OCI-LY1 (cell line): ENCODE data around the gene CLOCK.
A peak's percentile ranks its signal among the peaks of the same experiment; 100 is the strongest.

Source experiments
- H2AFZ ChIP-seq: fragments of 200-600 bp; sonication (generic), shearing (Covaris generic); 2 replicates; pipeline ENCODE4 v1.6.0; 2014; ENCODE audit warnings: antibody characterized with exemption, mild to moderate bottlenecking, low read length
- H3F3A ChIP-seq: fragments of 200-600 bp; sonication (generic), shearing (Covaris generic); 2 replicates; pipeline ENCODE4 v1.6.0; 2014; ENCODE audit warnings: mild to moderate bottlenecking, antibody characterized with exemption, low read length, moderate library complexity; ENCODE audit not compliant: insufficient read depth
- H3K27ac ChIP-seq: fragments of 200-600 bp; sonication (generic); 2 replicates; pipeline ENCODE4 v1.5.1; 2014; ENCODE audit warnings: low read length, mixed run types, mild to moderate bottlenecking, low read depth; ENCODE audit not compliant: poor library complexity, severe bottlenecking
- H3K27me3 ChIP-seq: fragments of 200-600 bp; sonication (generic); 2 replicates; pipeline ENCODE4 v1.6.0; 2014; ENCODE audit warnings: antibody characterized with exemption, mild to moderate bottlenecking, low read length, moderate library complexity; ENCODE audit not compliant: insufficient read depth
- H3K36me3 ChIP-seq: fragments of 200-600 bp; sonication (generic); 2 replicates; pipeline ENCODE4 v1.6.1; 2014; ENCODE audit warnings: mild to moderate bottlenecking, antibody characterized with exemption, low read length, moderate library complexity, mixed read lengths; ENCODE audit not compliant: insufficient read depth
- H3K4me1 ChIP-seq: fragments of 200-600 bp; sonication (generic); 2 replicates; pipeline ENCODE4 v1.5.1; 2014; ENCODE audit warnings: mild to moderate bottlenecking, low read length, moderate library complexity; ENCODE audit not compliant: insufficient read depth, severe bottlenecking
- H3K4me2 ChIP-seq: fragments of 200-600 bp; sonication (generic), shearing (Covaris generic); 2 replicates; pipeline ENCODE4 v1.6.1; 2014; ENCODE audit warnings: low read length
- H3K4me3 ChIP-seq: fragments of 200-600 bp; sonication (generic); 2 replicates; pipeline ENCODE4 v1.5.1; 2014; ENCODE audit warnings: low read length, low read depth, mild to moderate bottlenecking, mixed read lengths; ENCODE audit not compliant: poor library complexity, severe bottlenecking
- H3K79me2 ChIP-seq: fragments of 200-600 bp; shearing (Covaris generic); 2 replicates; pipeline ENCODE4 v1.6.1; 2016; ENCODE audit warnings: mixed run types, low read length, mixed read lengths; ENCODE audit not compliant: insufficient read depth
- H3K9ac ChIP-seq: fragments of 200-600 bp; sonication (generic), shearing (Covaris generic); 2 replicates; pipeline ENCODE4 v1.6.1; 2014; ENCODE audit warnings: mild to moderate bottlenecking, low read length, mixed read lengths
- H3K9me2 ChIP-seq: fragments of 200-600 bp; sonication (generic), shearing (Covaris generic); 2 replicates; pipeline ENCODE4 v1.6.1; 2014; ENCODE audit warnings: low read depth, mild to moderate bottlenecking, low read length, mixed read lengths
- H3K9me3 ChIP-seq: fragments of 200-600 bp; shearing (Covaris generic); 2 replicates; pipeline ENCODE4 v1.6.1; 2014; ENCODE audit warnings: low read length, mixed read lengths
- H4K20me1 ChIP-seq: fragments of 200-600 bp; sonication (generic), shearing (Covaris generic); 2 replicates; pipeline ENCODE4 v1.6.0; 2016; ENCODE audit warnings: mild to moderate bottlenecking, low read length; ENCODE audit not compliant: insufficient read depth
- CTCF ChIP-seq: fragments of 200-600 bp; sonication (generic), shearing (Covaris generic); IDR thresholded peaks from 2 replicates; pipeline ENCODE4 v1.5.1; 2017; ENCODE audit warnings: mild to moderate bottlenecking, antibody characterized with exemption, low read length, moderate library complexity, mixed read lengths
- EZH2 ChIP-seq: fragments of 200-600 bp; sonication (generic), shearing (Covaris generic); IDR thresholded peaks from 2 replicates; pipeline ENCODE4 v1.8.0; 2017; ENCODE audit warnings: borderline replicate concordance, mixed run types, mild to moderate bottlenecking, antibody characterized with exemption, low read length, moderate library complexity, mixed read lengths

CLOCK gene

GRCh38 chr4:55445921-55446577, 100.7 kb downstream of the CLOCK start:
- Histone ChIP-seq H3K36me3 (peaks cover 10% of the 10 kb centered on the region; the same call in 1 of the 2 replicates), H3K9me3 (no peaks in the 10 kb centered on the region), H3K27ac (no peak overlapping the region), H3K4me1 (no peaks in the 10 kb centered on the region), H4K20me1 (no peaks in the 10 kb centered on the region), H3F3A (no peaks in the 10 kb centered on the region), H3K79me2 (no peaks in the 10 kb centered on the region), H3K27me3 (no peaks in the 10 kb centered on the region), H3K9me2 (no peaks in the 10 kb centered on the region), H3K4me2 (no peak overlapping the region), H3K9ac (no peak overlapping the region), H3K4me3 (no peak overlapping the region), H2AFZ (no peak overlapping the region)
- TF ChIP-seq EZH2: no peak
- no peak for TF ChIP-seq CTCF

GRCh38 chr4:55444827-55445226, 101.9 kb downstream of the CLOCK start:
- Histone ChIP-seq H3K4me1 (no peaks in the 10 kb centered on the region), H3K4me3 (no peak overlapping the region), H2AFZ (no peak overlapping the region), H3K9ac (no peak overlapping the region), H3K27ac (no peak overlapping the region), H3K27me3 (no peaks in the 10 kb centered on the region), H3K9me2 (no peaks in the 10 kb centered on the region), H3F3A (no peaks in the 10 kb centered on the region), H4K20me1 (no peaks in the 10 kb centered on the region), H3K79me2 (no peaks in the 10 kb centered on the region), H3K36me3 (peaks cover 10% of the 10 kb centered on the region; the same call in 1 of the 2 replicates), H3K4me2 (no peak overlapping the region), H3K9me3 (no peaks in the 10 kb centered on the region)
- TF ChIP-seq CTCF: peak; percentile 5; the same call in 1 of the 2 replicates
- TF ChIP-seq EZH2: no peak

GRCh38 chr4:55442541-55442940, 104.2 kb downstream of the CLOCK start:
- H3K79me2 ChIP-seq: no peaks in the 10 kb centered on the region
- TF ChIP-seq EZH2: no peak
- no peak for TF ChIP-seq CTCF
- H4K20me1 ChIP-seq: no peaks in the 10 kb centered on the region
- no peak overlapping the region for H3K4me2 ChIP-seq
- H3K9me3 ChIP-seq: no peaks in the 10 kb centered on the region
- no peaks in the 10 kb centered on the region for H3F3A ChIP-seq
- H3K36me3 ChIP-seq: 0 out of 2 replicates have a peak, but pooled peaks cover 3% of the 10 kb centered on the region
- no peaks in the 10 kb centered on the region for H3K4me1 ChIP-seq
- H3K27ac ChIP-seq: no peak overlapping the region
- H2AFZ ChIP-seq: no peak overlapping the region
- H3K4me3 ChIP-seq: no peak overlapping the region
- no peaks in the 10 kb centered on the region for H3K27me3 ChIP-seq
- H3K9me2 ChIP-seq: no peaks in the 10 kb centered on the region
- H3K9ac ChIP-seq: no peak overlapping the region
